Activated gamma-delta T cell (primary cell): ENCODE data around the gene C3orf80.
"Not testable (repeated sequence)": the region's sequence is repeated elsewhere in the genome, so short reads cannot be mapped to it uniquely, and the experiment has no call there.

Experiments
- DNase-seq: peaks from one replicate; lab custom pipeline; 2025; lab: John Stamatoyannopoulos, UW

The C3orf80 gene

DNA sequence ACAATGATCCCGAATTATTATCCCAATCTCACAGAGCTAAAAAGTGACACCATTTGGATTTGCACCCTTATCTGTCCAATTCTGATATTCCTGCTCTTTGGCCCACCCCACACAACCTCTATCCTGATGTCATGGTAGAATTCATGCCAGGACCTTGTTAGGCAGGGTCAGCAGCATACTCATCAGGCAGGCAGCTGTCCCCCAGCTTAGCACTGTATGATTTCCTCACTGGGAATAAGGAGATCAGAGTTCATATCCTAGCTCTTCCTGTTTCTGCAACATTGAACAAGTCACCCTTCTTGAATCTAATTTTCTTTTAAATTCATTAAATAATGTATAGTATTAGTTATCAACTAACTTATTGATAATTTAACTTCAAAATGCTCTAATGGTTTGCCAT, 12.0 kb upstream of the C3orf80 start:
- no peak for DNase-seq

DNA sequence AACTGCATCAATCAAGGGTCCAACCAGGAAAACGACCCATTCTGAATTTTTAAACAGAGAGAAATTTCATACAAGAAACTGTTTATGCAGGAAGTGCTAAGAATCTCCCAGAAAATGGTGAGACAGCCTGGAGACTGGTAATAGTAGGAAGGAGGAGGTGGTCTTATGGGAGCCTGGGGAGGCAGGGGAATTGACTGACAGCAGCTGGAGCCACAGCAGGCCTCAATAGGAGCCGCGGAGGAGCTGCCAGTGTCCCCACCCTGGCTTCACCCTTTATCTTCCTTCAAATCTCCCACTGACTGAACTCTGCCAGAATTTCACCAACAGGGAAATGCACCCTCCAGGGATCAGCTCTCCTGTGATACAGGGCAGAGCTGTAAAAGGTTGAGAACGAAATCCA, 7.5 kb upstream of the C3orf80 start:
- DNase-seq, result no peak

DNA sequence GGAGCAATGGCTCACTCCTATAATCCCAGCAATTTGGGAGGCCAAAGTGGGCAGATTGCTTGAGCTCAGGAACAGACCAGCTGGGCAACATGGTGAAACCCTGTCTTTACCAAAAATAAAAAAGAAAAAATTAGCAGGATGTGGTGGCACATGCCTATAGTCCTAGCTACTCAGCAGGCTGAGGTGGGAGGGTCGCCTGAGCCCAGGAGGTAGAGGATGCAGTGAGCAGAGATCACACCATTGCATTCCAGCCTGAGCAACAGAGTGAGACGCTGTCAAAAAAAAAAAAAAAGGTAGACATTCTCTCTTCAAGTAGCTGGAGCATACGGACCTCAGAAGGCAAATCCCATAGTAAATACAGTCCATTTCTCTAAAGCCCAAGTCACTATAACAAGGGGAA, 7.1 kb upstream of the C3orf80 start:
- DNase-seq, result no peak

GRCh38 chr3:160220038-160220437, 5.2 kb upstream of the C3orf80 start:
- DNase-seq, result no peak

- no peak for DNase-seq
Measured at GRCh38 chr3:160221019-160221418, 4.2 kb upstream of the C3orf80 start.

DNA sequence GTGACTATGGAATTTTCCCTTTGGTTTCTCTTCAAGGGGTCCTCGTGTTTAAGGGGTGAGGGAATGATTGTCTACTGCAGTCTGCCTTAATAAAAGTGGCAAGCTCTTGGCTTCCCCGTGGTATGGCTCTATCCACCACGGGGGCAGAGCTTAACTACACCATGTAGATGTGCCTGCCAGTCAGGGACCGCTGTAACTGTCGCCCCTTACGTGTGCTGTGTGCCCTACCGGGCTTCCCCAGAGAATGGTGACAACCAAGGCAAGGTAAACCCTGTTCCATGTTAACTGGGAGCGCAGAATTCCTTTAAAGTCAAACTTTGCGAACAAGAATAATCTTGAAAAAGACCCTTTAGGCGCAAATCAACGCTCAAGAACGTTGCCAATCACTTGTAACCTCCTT, 966 bp upstream of the C3orf80 start:
- no peak for DNase-seq

- DNase-seq, result no peak
Measured at GRCh38 chr3:160224811-160225175, 429 bp upstream of the C3orf80 start.

- peak; percentile 12 for DNase-seq
Measured at GRCh38 chr3:160226026-160226907, 1.0 kb downstream of the C3orf80 start.

- DNase-seq, result no peak
Measured at GRCh38 chr3:160227419-160227818, 2.2 kb downstream of the C3orf80 start.

DNA sequence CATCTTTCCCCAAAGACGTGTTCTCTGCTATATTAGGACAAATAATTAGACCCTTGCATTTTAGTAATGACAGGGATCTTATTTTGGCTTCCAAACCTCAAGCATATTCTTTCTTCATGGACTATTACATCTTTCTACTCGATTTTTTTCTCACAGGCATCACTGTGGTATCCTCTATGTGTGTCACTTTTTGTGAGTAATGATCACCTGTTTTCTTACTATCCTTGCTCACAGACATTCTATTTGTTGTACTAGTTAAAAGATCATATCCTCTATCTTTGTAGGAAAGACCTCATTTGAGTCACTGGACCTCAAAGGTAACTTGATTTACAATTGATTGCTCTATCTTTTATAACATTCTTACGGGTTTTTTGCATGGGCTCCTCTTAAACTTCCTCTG, 6.8 kb downstream of the C3orf80 start:
- DNase-seq, result no peak

- DNase-seq, result not testable (repeated sequence)
Measured at GRCh38 chr3:160240719-160241118, 15.5 kb downstream of the C3orf80 start.

- DNase-seq, result no peak
Measured at GRCh38 chr3:160245261-160245800, 20.1 kb downstream of the C3orf80 start.

DNA sequence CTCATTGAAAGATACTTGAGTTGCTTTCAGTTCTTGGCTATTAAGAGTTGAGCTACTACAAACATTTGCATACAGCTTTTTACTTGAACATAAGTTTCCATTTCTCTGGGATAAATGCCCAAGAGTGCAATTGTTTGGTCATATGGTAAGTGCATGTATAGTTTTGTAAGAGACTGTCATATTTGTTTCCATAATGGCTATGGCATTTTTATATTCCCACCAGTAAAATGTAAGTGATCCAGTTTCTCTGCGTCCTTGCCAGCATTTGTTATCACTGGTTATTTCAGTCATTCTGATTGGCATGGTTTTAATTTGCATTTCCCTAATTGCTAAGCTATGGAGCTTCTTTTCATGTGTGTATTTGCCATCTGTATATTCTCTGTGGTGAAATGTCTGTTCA, 22.5 kb downstream of the C3orf80 start:
- no peak for DNase-seq

DNA sequence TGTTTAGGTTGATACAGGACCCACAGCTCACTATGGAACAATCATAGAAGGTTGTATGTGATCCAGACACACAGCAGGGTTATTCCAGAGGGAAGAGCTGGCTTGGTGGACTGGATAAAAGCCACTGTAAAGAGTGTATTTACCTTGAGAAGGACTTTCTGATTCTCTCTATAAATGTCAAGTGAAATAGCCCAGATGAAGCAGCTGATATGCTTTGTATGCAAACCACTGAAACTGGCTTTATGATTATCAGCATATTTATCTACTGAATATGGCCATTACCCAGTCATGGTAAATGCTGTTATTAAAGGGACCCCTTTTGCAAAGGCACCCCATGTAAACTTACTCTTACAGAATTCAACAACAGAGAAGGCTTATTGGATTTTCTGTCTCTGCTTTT, 28.1 kb downstream of the C3orf80 start:
- DNase-seq, result no peak

- no peak for DNase-seq
Measured at GRCh38 chr3:160257606-160258005, 32.4 kb downstream of the C3orf80 start.

DNA sequence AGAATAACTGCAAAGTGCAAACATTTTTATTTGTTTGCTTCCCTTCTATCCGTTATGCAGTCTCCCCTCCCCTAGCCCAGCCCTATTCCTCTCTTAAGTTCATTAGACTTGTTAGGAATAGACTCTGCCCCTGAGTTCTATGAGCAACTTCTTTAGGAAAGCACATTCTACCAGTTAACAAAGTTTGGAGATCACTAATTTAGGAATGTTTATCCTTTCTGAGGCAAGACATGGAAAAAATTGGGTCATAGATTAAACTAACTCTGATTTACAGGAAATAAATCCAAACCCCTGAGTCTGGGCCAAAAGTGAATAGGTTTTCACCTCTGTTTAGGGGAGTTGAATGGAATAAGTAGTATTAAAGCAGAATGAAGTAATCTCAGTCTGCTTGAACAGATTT, 34.4 kb downstream of the C3orf80 start:
- DNase-seq, result no peak

DNA sequence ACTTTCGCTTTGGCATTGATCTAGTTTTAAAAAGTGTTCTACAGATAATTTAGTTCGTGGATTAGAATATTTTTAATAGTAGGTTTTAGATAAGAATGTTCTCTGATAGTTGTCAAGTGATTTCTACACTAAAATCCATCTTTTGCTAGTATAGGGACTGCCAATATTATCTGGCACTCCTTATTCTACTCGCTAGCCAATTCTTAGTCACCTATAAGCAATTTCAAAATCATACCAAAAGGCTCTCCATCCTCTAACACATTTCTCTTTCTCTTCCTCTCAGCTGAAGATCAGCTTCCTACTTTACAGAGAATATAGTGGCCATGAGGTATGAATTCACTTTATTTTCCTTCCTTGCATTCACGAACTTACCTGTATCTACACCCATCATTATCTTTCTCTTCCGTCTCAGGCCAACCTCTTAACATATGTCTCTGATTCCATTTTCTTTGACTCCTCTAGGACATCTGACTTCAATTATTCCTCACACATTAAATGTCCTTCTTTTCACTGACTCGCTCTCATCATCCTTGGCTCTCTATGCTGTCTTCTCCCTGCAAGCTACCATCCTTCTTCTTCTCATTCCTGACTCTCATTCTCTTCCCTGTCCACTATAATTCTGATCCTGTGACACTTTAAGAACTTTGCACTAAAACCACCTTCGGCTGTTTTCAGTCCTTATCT, 35.5 kb downstream of the C3orf80 start:
- no peak for DNase-seq

DNA sequence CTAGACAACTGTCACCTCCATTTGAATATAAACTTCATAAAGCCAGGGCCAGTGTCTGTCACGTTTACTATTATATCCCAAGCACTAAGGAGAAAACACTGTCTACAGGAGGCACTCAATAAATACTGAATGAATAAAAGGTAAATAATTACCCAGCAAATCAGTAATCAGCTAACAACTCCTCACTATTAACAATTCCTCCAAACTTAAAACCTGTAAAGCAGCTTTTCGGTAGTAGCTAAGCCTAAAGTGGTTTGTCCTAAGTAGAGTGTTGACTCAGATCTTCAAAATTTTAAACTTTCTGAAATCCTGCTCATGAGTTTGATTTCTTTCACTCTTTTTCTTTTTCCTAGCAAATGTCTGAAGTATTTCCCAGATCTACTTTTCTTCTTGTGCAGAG, 39.9 kb downstream of the C3orf80 start:
- DNase-seq, result no peak
